Activated naive CD4-positive, alpha-beta T cell treated with anti-CD3 and anti-CD28 coated beads, Interleukin-2, amount 10 ng/mL, durations not matched to agents 7 days and 5 days (primary cell): ENCODE measurements around the gene KRT2.
"Not testable (repeated sequence)": the region's sequence is repeated elsewhere in the genome, so short reads cannot be mapped to it uniquely, and the experiment has no call there.

Experiments
- CTCF ChIA-PET: fragments of 350-600 bp; sonication (Branson Sonifier 250); formaldehyde crosslinking; loops from one replicate; lab custom pipeline; 2021; ENCODE audit warnings: antibody characterized with exemption; lab: Charles Lee
- DNase-seq: peaks from one replicate; pipeline ENCODE4 v3.0.0-alpha.2; 2020
- H3K27ac Mint-ChIP-seq: one replicate; pipeline ENCODE4 v1.8.0; 2021; ENCODE audit warnings: mild to moderate bottlenecking, moderate library complexity, mixed read lengths
- H3K27me3 Mint-ChIP-seq: one replicate; pipeline ENCODE4 v1.8.0; 2021; ENCODE audit warnings: mild to moderate bottlenecking, mixed read lengths
- H3K36me3 Mint-ChIP-seq: one replicate; pipeline ENCODE4 v1.8.0; 2021; ENCODE audit warnings: mixed read lengths
- H3K4me1 Mint-ChIP-seq: one replicate; pipeline ENCODE4 v1.8.0; 2021; ENCODE audit warnings: mixed read lengths
- H3K4me3 Mint-ChIP-seq: one replicate; pipeline ENCODE4 v1.8.0; 2021; ENCODE audit warnings: mild to moderate bottlenecking, moderate library complexity, mixed read lengths
- H3K9me3 Mint-ChIP-seq: one replicate; pipeline ENCODE4 v1.8.0; 2021; ENCODE audit warnings: mixed read lengths

The KRT2 gene

GRCh38 chr12:52679875-52680274 lies 27.9 kb upstream of the KRT2 start:
- CTCF ChIA-PET = interaction anchor here (0.9 to 1.2 kb wide), 2 partner anchors 92 to 188 kb away, joined by 3 to 4 read pairs; no protein-coding TSS in a partner anchor
- DNase-seq = no peak
- Mint-ChIP-seq H3K4me3 (no peak overlapping the region), H3K36me3 (no peaks in the 10 kb centered on the region), H3K4me1 (peaks cover 23% of the 10 kb centered on the region), H3K27me3 (peaks cover 40% of the 10 kb centered on the region), H3K9me3 (no peaks in the 10 kb centered on the region), H3K27ac (no peak overlapping the region)

- H3K27ac Mint-ChIP-seq = no peak overlapping the region
- H3K4me1 Mint-ChIP-seq = peaks cover 23% of the 10 kb centered on the region
- CTCF ChIA-PET = no interaction called here
- no peak overlapping the region for H3K4me3 Mint-ChIP-seq
- H3K36me3 Mint-ChIP-seq = no peaks in the 10 kb centered on the region
- peaks cover 33% of the 10 kb centered on the region for H3K27me3 Mint-ChIP-seq
- no peaks in the 10 kb centered on the region for H3K9me3 Mint-ChIP-seq
- no peak for DNase-seq
Measured at GRCh38 chr12:52677671-52678070, 25.7 kb upstream of the KRT2 start.

GRCh38 chr12:52677126-52677525 lies 25.1 kb upstream of the KRT2 start:
- H3K9me3 Mint-ChIP-seq = no peaks in the 10 kb centered on the region
- H3K27me3 Mint-ChIP-seq = peaks cover 33% of the 10 kb centered on the region
- H3K27ac Mint-ChIP-seq = no peak overlapping the region
- peaks cover 18% of the 10 kb centered on the region for H3K4me1 Mint-ChIP-seq
- CTCF ChIA-PET = no interaction called here
- H3K4me3 Mint-ChIP-seq = no peak overlapping the region
- H3K36me3 Mint-ChIP-seq = no peaks in the 10 kb centered on the region
- no peak for DNase-seq

GRCh38 chr12:52676163-52676562 lies 24.2 kb upstream of the KRT2 start:
- Mint-ChIP-seq H3K27me3 (peaks cover 33% of the 10 kb centered on the region), H3K36me3 (no peaks in the 10 kb centered on the region), H3K4me1 (peaks cover 9% of the 10 kb centered on the region), H3K27ac (no peak overlapping the region), H3K9me3 (no peaks in the 10 kb centered on the region), H3K4me3 (no peak overlapping the region)
- CTCF ChIA-PET = no interaction called here
- DNase-seq = no peak

GRCh38 chr12:52675301-52675701 lies 23.3 kb upstream of the KRT2 start:
- no peaks in the 10 kb centered on the region for H3K36me3 Mint-ChIP-seq
- H3K4me3 Mint-ChIP-seq = no peak overlapping the region

GRCh38 chr12:52674433-52674775 lies 22.4 kb upstream of the KRT2 start:
- H3K27ac Mint-ChIP-seq = no peak overlapping the region
- CTCF ChIA-PET = no interaction called here
- H3K27me3 Mint-ChIP-seq = peaks cover 26% of the 10 kb centered on the region
- H3K9me3 Mint-ChIP-seq = no peaks in the 10 kb centered on the region
- H3K4me3 Mint-ChIP-seq = no peak overlapping the region
- DNase-seq = no peak
- H3K4me1 Mint-ChIP-seq = no peaks in the 10 kb centered on the region
- no peaks in the 10 kb centered on the region for H3K36me3 Mint-ChIP-seq

More at GRCh38 chr12:52675301-52675701, 23.3 kb upstream of the KRT2 start:
- Mint-ChIP-seq H3K4me1 (peaks cover 2% of the 10 kb centered on the region), H3K27ac (no peak overlapping the region), H3K27me3 (peaks cover 27% of the 10 kb centered on the region), H3K9me3 (no peaks in the 10 kb centered on the region)
- CTCF ChIA-PET = interaction anchor here (0.5 kb wide), 1 partner anchor 154 kb away, joined by 3 read pairs; no protein-coding TSS in a partner anchor
- no peak for DNase-seq

GRCh38 chr12:52673713-52674432 lies 21.9 kb upstream of the KRT2 start:
- Mint-ChIP-seq H3K4me1 (no peaks in the 10 kb centered on the region), H3K4me3 (no peak overlapping the region), H3K27me3 (peaks cover 24% of the 10 kb centered on the region), H3K9me3 (no peaks in the 10 kb centered on the region), H3K36me3 (no peaks in the 10 kb centered on the region), H3K27ac (no peak overlapping the region)
- DNase-seq = no peak
- CTCF ChIA-PET = interaction anchor here (1.3 kb wide), 1 partner anchor 90 kb away, joined by 3 read pairs; no protein-coding TSS in a partner anchor

- CTCF ChIA-PET = interaction anchor here (1.3 kb wide), 1 partner anchor 89 kb away, joined by 3 read pairs; no protein-coding TSS in a partner anchor
- no peak overlapping the region for H3K4me3 Mint-ChIP-seq
- no peak for DNase-seq
- H3K36me3 Mint-ChIP-seq = no peaks in the 10 kb centered on the region
- no peaks in the 10 kb centered on the region for H3K4me1 Mint-ChIP-seq
- no peak overlapping the region for H3K27ac Mint-ChIP-seq
- no peaks in the 10 kb centered on the region for H3K9me3 Mint-ChIP-seq
- peaks cover 23% of the 10 kb centered on the region for H3K27me3 Mint-ChIP-seq
Measured at GRCh38 chr12:52673217-52673616, 21.2 kb upstream of the KRT2 start.

- H3K36me3 Mint-ChIP-seq = no peaks in the 10 kb centered on the region
- no peak for DNase-seq
- no peaks in the 10 kb centered on the region for H3K9me3 Mint-ChIP-seq
- no peak overlapping the region for H3K4me3 Mint-ChIP-seq
- H3K4me1 Mint-ChIP-seq = no peaks in the 10 kb centered on the region
- peaks cover 27% of the 10 kb centered on the region for H3K27me3 Mint-ChIP-seq
- H3K27ac Mint-ChIP-seq = no peak overlapping the region
- CTCF ChIA-PET = interaction anchor here (0.8 to 1.3 kb wide), 2 partner anchors 89 to 198 kb away, joined by 3 read pairs; no protein-coding TSS in a partner anchor
Measured at GRCh38 chr12:52672321-52672933, 20.4 kb upstream of the KRT2 start.

GRCh38 chr12:52670961-52671360 lies 18.9 kb upstream of the KRT2 start:
- H3K27ac Mint-ChIP-seq = no peak overlapping the region
- no peaks in the 10 kb centered on the region for H3K36me3 Mint-ChIP-seq
- H3K9me3 Mint-ChIP-seq = no peaks in the 10 kb centered on the region
- DNase-seq = no peak
- H3K4me1 Mint-ChIP-seq = no peaks in the 10 kb centered on the region
- no peak overlapping the region for H3K4me3 Mint-ChIP-seq
- peaks cover 38% of the 10 kb centered on the region for H3K27me3 Mint-ChIP-seq
- CTCF ChIA-PET = no interaction called here

GRCh38 chr12:52670506-52670905 lies 18.5 kb upstream of the KRT2 start:
- CTCF ChIA-PET = no interaction called here
- H3K9me3 Mint-ChIP-seq = no peaks in the 10 kb centered on the region
- peaks cover 40% of the 10 kb centered on the region for H3K27me3 Mint-ChIP-seq
- no peak overlapping the region for H3K27ac Mint-ChIP-seq
- H3K4me3 Mint-ChIP-seq = no peak overlapping the region
- H3K4me1 Mint-ChIP-seq = no peaks in the 10 kb centered on the region
- DNase-seq = no peak
- H3K36me3 Mint-ChIP-seq = no peaks in the 10 kb centered on the region

GRCh38 chr12:52669941-52670340 lies 17.9 kb upstream of the KRT2 start:
- DNase-seq, H3K27ac Mint-ChIP-seq, H3K9me3 Mint-ChIP-seq, H3K36me3 Mint-ChIP-seq, H3K4me3 Mint-ChIP-seq, CTCF ChIA-PET, H3K4me1 Mint-ChIP-seq: not testable (repeated sequence)
- peaks cover 43% of the 10 kb centered on the region for H3K27me3 Mint-ChIP-seq

- CTCF ChIA-PET = no interaction called here
- no peak overlapping the region for H3K4me3 Mint-ChIP-seq
- no peaks in the 10 kb centered on the region for H3K9me3 Mint-ChIP-seq
- peaks cover 44% of the 10 kb centered on the region for H3K27me3 Mint-ChIP-seq
- H3K4me1 Mint-ChIP-seq = no peaks in the 10 kb centered on the region
- no peaks in the 10 kb centered on the region for H3K36me3 Mint-ChIP-seq
- no peak for DNase-seq
- H3K27ac Mint-ChIP-seq = no peak overlapping the region
Measured at GRCh38 chr12:52669426-52669825, 17.4 kb upstream of the KRT2 start.

- H3K4me3 Mint-ChIP-seq = no peak overlapping the region
- DNase-seq = no peak
- H3K36me3 Mint-ChIP-seq = no peaks in the 10 kb centered on the region
Measured at GRCh38 chr12:52667931-52668330, 15.9 kb upstream of the KRT2 start.

GRCh38 chr12:52667509-52667908 lies 15.5 kb upstream of the KRT2 start:
- Mint-ChIP-seq H3K27me3 (peaks cover 51% of the 10 kb centered on the region), H3K36me3 (no peaks in the 10 kb centered on the region), H3K4me3 (no peak overlapping the region), H3K27ac (no peak overlapping the region), H3K9me3 (no peaks in the 10 kb centered on the region), H3K4me1 (peaks cover under 1% of the 10 kb centered on the region)
- CTCF ChIA-PET = interaction anchor here (0.9 to 1.0 kb wide), 2 partner anchors 22 to 203 kb away, joined by 3 read pairs; no protein-coding TSS in a partner anchor
- no peak for DNase-seq

More at GRCh38 chr12:52667931-52668330, 15.9 kb upstream of the KRT2 start:
- CTCF ChIA-PET = interaction anchor here (1.0 kb wide), 1 partner anchor 22 kb away, joined by 3 read pairs; no protein-coding TSS in a partner anchor
- H3K27me3 Mint-ChIP-seq = peaks cover 51% of the 10 kb centered on the region
- no peaks in the 10 kb centered on the region for H3K9me3 Mint-ChIP-seq
- H3K27ac Mint-ChIP-seq = no peak overlapping the region
- no peaks in the 10 kb centered on the region for H3K4me1 Mint-ChIP-seq
